ENCODE results near the gene NLRX1.
"Not testable (repeated sequence)": the region's sequence is repeated elsewhere in the genome, so short reads cannot be mapped to it uniquely, and the experiment has no call there.

Gene NLRX1

DNA sequence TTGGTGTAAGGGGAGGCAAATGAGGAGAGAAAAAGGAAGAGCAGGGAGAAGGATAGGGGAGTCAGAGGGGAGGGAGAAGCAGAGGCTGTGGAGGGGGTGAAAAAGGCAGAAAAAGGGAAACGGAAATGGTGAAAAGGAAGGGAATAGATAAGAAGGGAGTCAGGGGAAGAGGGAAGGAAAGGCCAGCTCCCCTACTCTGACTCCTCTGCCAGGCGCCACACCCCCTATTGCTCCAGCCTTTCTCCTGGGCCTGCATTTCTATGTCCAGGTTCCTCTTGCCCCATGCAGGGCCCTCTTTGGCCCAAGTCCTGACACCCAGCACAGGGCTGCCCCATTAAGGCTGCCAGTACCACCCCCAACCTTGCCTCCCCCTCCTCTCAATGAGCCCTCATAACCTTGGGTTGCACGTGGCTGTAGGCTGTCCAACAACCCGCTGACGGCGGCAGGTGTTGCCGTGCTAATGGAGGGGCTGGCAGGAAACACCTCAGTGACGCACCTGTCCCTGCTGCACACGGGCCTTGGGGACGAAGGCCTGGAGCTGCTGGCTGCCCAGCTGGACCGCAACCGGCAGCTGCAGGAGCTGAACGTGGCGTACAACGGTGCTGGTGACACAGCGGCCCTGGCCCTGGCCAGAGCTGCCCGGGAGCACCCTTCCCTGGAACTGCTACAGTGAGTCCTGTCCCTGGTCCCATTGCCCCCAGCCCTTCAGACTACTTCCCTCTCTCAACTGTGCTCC, 13.3 kb downstream of the NLRX1 start:
- no peak for DNase-seq (ENCODE audit: low read depth in 2 of 3, low spot score in 1 of 3)

- not testable (repeated sequence) for DNase-seq (ENCODE audit: low read depth in 2 of 3, low spot score in 1 of 3)
These were observed 15.9 kb downstream of the NLRX1 start for GRCh38 chr11:119184399-119184798.

- DNase-seq (ENCODE audit: low read depth in 2 of 3, low spot score in 1 of 3) = no peak
These were observed 17.6 kb downstream of the NLRX1 start for GRCh38 chr11:119185981-119186634.

- DNase-seq (ENCODE audit: low read depth in 2 of 3, low spot score in 1 of 3) = no peak
These were observed 18.8 kb downstream of the NLRX1 start for GRCh38 chr11:119187123-119187892.

DNA sequence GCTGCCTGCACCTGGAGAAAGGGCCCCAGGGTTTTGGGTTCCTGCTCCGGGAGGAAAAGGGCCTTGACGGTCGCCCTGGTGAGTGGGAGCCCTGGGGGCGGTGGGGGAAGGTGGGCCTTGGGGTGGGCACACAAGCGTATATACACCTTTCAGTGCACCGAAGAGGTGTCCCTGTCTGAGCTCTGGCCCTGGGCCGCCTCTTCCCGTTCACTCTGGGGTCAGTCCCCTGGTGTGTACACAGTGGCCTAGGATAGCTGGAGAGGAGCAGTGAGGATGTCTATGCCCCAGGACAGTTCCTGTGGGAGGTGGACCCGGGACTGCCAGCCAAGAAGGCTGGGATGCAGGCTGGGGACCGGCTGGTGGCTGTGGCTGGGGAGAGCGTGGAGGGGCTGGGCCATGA, 19.5 kb downstream of the NLRX1 start:
- DNase-seq (ENCODE audit: low read depth in 2 of 3, low spot score in 1 of 3) = no peak

DNA sequence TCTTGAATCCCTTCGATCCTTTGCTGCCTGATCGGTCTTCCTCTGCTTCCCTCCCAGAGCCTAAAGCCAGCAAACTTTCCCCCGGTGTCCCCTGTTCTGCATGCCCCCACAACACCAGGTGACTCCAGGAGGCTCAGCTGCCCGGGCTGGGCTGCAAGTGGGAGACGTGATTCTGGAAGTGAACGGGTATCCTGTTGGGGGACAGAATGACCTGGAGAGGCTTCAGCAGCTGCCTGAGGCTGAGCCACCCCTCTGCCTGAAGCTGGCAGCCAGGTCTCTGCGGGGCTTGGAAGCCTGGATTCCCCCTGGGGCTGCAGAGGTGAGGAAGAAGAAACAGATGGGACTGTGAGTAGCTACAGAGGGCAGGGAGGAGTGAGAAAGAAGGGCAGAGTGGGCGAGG, 20.4 kb downstream of the NLRX1 start:
- no peak for DNase-seq (ENCODE audit: low read depth in 2 of 3, low spot score in 1 of 3)

DNA sequence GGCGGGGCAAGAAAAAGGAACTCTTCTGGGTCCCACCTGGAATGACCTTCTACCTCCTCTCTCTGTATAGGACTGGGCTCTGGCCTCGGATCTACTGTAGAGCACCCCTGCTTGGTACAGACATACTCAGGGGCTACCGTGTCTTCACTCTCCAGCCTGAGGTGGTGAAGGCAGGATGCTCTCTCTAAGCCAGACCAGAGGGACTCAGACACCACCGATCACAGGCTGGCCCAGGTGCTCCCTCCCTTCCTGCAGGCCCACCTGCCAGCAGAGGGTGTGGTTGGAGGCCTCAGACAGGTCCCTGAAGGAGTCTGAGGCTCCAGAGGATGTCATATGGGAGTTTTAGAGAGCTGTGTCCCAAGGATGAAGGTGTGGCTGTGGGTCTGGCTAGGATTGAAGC, 20.9 kb downstream of the NLRX1 start:
- no peak for DNase-seq (ENCODE audit: low read depth in 2 of 3, low spot score in 1 of 3)

- no peak for DNase-seq (ENCODE audit: low read depth in 2 of 3, low spot score in 1 of 3)
These were observed 22.0 kb downstream of the NLRX1 start for GRCh38 chr11:119190531-119190930.

DNA sequence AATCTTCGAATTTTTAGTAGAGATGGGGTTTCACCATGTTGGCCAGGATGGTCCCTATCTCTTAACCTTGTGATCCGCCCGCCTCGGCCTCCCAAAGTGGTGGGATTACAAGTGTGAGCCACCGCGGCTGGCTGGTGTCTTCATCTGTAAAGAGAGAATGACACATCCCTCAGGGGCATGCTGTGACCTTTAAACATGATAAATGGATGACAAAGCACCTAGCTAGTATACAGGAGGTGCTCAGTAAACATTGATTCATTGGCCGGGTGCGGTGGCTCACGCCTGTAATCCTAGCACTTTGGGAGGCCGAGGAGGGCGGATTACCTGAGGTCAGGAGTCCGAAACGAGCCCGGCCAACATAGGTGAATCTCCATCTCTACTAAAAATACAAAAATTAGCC, 22.7 kb downstream of the NLRX1 start:
- not testable (repeated sequence) for DNase-seq (ENCODE audit: low read depth in 2 of 3, low spot score in 1 of 3)

DNA sequence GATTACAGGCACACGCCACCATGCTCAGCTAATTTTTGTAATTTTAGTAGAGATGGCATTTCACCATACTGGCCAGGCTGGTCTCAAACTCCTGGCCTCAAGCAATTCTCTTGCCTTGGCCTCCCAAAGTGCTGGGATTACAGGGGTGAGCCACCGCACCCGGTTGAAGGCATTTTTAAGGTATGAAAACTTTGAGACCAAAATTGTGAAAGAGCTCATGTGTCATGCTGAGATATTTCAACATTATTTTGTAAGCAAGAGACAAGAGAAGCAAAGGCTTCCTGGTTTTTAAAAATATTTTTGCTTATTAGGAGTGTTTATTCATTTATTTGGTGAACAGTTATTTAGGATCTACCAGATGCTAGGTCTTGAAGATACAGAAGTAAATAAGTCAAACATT, 23.6 kb downstream of the NLRX1 start:
- no peak for DNase-seq (ENCODE audit: low read depth in 2 of 3, low spot score in 1 of 3)

DNA sequence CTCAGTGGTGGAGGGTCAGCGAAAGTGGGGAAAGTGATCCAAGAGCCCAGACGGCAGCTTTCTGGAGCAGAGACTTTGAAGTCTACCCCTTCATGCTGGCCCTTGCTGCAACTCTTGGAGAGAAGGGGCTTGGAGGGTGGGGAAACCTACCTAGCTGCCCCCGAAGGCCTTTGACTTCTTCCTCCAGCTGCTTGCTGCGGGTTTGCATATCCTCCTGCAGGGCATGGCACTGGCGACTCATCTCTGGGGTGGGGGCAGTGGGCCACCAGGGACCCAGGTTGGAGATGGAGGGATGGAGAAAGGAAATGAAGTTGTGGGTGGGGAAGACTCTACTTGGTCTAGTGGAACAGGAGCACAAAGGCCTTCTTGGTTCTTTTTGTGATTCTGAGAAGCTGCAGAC, 24.5 kb downstream of the NLRX1 start:
- DNase-seq (ENCODE audit: low read depth in 2 of 3, low spot score in 1 of 3) = no peak

DNA sequence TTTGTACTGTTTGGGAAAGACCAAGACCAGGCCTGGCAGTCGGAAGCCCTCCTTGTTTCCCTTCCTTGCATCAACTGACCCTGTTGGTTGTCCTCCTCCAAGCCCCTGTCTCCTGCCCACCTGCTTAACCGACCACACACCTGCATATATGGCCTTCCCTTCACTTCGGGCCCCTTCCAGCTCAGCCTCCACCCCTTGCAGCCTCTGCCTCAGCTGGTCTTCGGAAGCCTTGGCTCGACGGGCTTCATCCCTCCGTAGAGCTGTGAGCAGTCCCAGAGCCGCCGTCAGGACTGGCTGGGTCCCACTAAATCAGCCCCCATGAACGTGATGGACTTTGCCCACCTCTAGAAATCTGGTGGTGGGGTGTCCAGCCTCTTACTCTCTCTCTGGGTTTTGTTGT, 25.1 kb downstream of the NLRX1 start:
- no peak for DNase-seq (ENCODE audit: low read depth in 2 of 3, low spot score in 1 of 3)

DNA sequence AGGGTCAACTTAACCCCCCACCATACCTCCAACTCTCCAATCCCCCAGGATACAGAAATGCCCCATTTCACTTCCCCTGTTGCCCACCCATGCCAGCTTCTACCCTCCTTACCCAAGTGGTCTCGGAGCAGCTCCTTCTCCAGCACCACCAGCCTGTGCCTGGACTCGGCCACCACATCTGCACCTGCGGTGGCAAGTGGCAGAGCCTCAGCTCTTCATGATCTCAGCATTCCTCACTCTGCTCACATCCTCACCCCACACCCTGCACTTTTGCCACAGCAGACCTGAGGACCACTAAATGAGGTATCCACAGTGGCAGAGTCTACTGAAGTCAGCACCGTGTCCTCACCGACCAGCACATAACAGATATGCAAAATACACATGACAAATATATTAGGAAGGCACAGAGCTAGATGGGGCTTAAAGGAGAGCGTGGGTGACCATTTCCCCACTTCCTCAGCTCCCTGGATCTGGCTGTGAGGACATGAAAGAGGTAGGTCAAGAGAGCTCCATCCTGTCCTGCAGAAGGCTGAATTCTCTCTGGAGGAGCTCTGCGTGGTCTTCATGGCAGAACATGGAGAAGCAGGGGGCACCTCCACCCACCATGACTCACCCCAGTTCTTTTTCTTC, 26.4 kb downstream of the NLRX1 start:
- DNase-seq (ENCODE audit: low read depth in 2 of 3, low spot score in 1 of 3) = no peak

DNA sequence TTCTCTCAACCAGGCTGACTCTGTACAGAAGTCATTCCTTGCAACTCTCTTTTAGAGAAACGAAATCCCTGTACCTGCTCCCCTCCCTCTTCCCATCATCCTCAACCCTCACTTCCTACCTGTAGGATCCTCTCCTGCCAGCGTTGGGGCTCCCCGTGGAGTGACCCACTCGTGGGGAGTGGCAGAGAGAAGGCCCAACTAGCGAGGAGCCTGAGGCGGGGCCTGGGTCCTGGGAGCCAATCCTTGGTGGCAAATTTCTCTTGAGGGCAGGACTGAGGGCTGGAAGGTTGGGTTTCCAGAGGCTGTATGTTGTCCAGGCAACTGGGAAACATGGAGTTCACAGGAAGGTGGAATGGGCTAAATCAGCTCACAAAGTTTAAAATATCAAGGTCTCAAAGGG, 27.2 kb downstream of the NLRX1 start:
- DNase-seq (ENCODE audit: low read depth in 2 of 3, low spot score in 1 of 3) = no peak

DNA sequence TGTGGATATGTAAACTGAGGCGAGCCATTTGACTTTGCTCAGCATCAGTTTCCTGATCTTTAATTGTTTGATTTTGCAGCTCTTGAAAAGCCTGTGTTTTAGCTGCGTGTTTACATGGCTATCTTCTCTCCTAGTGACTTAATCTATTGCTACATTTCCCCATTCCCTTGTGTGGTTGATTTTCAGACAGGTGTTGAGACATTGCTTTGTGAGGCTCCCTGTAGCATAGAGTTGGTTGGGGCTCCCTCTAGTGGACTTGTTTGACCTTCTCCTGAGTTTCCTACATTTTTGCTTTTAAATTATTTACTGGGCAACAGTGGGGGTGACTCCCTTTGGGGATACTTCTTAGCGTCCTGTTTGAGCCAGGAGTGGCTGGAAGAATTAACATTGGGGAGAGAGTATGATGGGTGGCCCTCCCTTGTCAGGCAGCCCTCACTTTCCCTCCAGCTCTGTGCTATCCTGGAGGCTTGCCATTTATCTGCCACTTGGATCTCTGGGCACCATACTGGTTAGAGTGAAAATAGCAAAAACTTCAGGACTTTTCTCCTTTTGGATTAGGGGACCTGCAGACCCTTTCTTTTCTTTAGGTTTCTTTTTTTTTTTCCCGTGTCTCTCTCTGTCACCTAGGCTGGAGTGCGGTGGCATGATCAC, 28.4 kb downstream of the NLRX1 start:
- DNase-seq (ENCODE audit: low read depth in 2 of 3, low spot score in 1 of 3) = peak; percentile 22 to 86 (median 46)

DNA sequence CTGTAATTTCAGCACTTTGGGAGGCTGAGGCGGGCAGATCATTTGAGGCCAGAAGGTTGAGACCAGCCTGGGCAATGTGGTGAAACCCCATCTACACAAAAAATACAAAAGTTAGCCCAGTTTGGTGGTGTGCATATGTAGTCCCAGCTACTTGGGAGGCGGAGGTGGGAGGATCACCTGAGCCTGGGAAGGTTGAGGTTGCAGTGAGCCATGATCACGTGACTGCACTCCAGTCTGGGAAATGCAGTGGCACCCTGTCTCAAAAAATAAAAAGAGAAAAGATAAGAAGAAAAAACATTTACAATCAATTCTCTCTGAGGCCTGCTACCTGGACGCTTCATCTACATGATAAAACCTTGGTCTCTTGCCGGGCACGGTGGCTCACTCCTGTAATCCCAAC, 30.4 kb downstream of the NLRX1 start:
- no peak for DNase-seq (ENCODE audit: low read depth in 2 of 3, low spot score in 1 of 3)

GRCh38 chr11:119201236-119201635, 32.7 kb downstream of the NLRX1 start:
- DNase-seq (ENCODE audit: low read depth in 2 of 3, low spot score in 1 of 3) = not testable (repeated sequence)

GRCh38 chr11:119202554-119202953, 34.0 kb downstream of the NLRX1 start:
- DNase-seq (ENCODE audit: low read depth in 2 of 3, low spot score in 1 of 3) = no peak

DNA sequence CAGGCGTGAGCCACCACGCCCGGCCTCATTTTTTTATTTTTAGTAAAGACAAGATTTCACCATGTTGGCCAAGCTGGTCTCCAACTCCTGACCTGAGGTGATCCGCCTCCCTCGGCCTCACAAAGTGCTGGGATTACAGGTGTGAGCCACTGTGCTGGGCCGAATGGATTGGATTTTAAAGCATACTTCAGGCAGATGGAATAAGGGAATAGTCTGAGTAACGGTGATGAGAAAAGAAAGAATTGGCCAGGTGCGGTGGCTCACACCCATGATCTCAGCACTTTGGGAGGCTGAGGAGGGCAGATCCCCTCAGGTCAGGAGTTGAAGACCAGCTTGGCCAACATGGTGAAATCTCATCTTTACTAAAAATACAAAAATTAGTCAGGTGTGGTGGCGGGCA, 35.5 kb downstream of the NLRX1 start:
- DNase-seq (ENCODE audit: low read depth in 2 of 3, low spot score in 1 of 3) = no peak

DNA sequence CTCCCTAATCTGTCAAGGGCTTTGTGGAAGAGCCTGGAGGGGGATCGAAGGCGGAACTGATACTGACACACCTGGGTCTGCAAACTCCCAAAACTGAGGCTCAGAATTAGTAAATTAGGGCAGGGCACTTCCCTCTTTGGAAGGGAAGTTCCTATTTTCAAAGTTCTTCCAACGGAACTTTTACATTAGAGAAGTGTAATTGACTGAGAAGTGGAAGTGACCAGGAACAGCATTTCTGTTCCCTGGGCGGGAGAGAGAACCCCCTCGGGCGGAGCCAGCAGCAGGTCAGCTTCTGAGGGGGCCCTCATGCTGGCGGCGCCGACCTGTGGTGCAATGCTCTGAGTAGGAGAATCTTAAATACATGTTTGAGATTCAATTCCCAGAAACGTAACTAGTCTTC, 36.6 kb downstream of the NLRX1 start:
- no peak for DNase-seq (ENCODE audit: low read depth in 2 of 3, low spot score in 1 of 3)
